GM12872 (cell line): ENCODE results near the gene NEB.

Experiments used
- CTCF ChIP-seq: IDR thresholded peaks from 3 replicates; pipeline ENCODE4 v1.5.1; 2011; ENCODE audit warnings: low read depth, mild to moderate bottlenecking, low read length, moderate library complexity; ENCODE audit not compliant: insufficient read depth

The NEB gene

DNA sequence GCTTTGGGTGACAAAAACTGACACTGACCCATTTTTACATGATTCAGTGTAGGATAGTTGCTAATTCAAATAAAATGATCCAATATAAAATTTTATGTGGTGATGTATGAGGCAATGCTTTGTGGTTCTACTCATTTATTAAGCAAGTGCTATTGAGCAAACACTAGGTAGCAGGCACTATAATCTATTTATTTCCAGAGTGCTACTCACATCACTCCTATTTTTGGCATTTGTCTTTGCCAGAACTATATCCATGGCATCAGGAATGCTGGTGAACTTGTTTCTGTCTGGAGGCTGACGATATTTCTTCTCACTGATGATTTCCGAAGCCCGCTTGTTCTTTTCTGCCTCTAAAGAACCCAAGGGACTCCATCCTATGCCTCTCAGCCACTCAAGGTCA lies 84.3 kb downstream of the NEB start:
- no peak for TF ChIP-seq CTCF

DNA sequence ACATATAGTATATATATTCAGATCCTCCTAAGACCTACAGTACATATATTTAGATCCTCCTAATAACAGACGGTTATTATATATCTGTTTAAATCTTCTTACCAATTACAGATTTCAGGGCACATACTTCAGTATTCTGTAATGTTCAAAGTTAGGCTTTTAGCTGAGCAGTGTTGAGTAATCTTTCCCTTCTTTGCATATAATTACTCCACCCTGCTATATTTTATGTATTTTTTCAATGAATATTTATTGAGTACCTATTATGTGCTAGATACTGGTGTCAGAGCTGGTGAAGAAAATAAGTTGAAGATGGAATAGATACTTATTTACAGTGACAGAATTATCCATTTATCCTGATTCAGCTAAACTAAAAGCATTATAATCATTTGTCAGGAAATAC lies 84.9 kb downstream of the NEB start:
- no peak for TF ChIP-seq CTCF

GRCh38 chr2:151644580-151644979 lies 89.7 kb downstream of the NEB start:
- no peak for TF ChIP-seq CTCF

- TF ChIP-seq CTCF, result no peak
Observed at GRCh38 chr2:151640087-151640486, 94.2 kb downstream of the NEB start.

GRCh38 chr2:151638990-151639389 lies 95.3 kb downstream of the NEB start:
- no peak for TF ChIP-seq CTCF

- TF ChIP-seq CTCF, result no peak
Observed at GRCh38 chr2:151638191-151638933, 95.9 kb downstream of the NEB start.

GRCh38 chr2:151637271-151637781 lies 97.0 kb downstream of the NEB start:
- TF ChIP-seq CTCF, result no peak
